HG02678 (cell line): ENCODE results near the gene FAM181B.

Experiments used
- ATAC-seq: cut with Tn5 transposase; IDR thresholded peaks from one replicate; pipeline ENCODE4 v1.9.1; 2021; ENCODE audit warnings: mild to moderate bottlenecking, moderate library complexity; ENCODE audit not compliant: unreplicated experiment

FAM181B gene

GRCh38 chr11:82686211-82686610, 47.5 kb downstream of the FAM181B start:
- no peak for ATAC-seq

DNA sequence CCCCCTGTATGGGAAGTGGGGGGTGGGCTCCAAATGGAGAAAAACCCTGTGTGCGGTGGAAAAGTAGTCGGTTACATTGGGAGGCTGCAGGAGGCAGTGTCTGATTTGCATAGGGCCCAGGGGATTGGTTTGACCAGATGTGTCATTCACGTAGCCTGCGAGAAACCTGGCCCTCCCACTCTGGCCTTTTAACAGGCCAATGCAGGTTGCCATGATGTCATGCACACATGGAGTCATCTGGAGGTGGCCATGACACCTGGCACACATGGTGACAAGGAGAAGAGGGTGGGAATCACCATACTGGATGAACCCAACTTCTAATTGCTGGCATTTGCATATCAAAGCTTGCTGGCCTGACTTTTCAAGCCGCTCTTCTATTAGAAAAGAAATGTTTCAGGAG, 50.6 kb downstream of the FAM181B start:
- no peak for ATAC-seq

DNA sequence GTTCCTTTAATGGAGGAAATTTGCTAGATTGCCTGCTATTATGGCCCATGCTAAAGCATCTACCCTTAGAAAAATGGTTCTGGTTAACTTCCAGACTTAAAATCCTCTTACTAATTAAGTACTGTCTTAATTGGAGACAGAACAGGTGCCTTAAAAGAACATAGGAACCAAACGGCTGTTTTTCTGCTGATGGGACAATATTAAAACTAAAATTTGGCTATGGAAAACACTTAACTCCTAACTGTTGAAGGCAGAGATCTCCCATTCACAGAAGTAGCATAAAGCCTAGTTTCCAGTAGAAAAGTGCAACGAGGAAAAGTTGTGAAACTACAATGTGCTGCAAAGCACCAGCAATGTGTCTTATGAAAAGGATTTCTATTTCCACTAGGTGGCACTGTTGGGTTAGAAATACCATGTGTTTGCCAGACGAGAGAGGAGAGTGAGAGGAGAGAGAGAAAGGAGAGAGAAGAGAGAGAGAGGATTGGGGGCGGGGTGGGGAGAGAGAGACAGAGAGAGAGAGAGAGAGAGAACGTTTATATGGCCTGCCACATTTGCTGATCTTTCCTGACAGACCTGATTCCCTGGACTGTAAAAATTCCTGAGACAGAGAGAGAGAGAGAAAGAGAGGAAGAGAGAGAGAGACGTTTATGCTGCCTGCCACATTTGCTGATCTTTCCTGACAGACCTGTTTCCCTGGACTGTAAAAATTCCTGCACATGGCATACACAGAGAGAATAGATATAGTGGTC, 51.5 kb downstream of the FAM181B start:
- no peak for ATAC-seq

- ATAC-seq = no peak
Measured at GRCh38 chr11:82680252-82680651, 53.4 kb downstream of the FAM181B start.
